Measurements from ENCODE around the gene TXNDC9.

TXNDC9 gene

DNA sequence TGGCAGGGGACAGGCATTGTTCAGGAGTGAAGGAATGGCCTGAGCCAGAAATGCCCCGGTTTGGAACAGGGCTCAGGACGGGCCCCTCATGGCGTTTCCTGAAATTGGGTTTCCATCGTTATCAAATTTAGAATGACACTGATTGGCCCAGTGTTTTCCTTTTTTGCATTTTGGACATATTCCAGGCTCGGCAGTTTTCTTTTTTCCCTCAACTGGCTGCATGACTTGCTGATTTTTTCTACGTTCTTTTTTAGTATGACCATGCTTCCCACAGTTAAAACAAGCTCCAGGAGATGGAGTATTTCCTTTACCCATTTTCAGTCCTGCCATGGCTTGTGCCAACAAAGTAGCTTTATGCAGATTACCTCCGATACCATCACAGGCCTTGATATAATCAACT is 60.3 kb downstream of the TXNDC9 start:
- Histone ChIP-seq H3K4me1 (ENCODE audit: insufficient read depth, poor library complexity, severe bottlenecking) (peaks cover 3% of the 10 kb centered on the region), H3K36me3 (ENCODE audit: low read depth) (no peaks in the 10 kb centered on the region), H3K27me3 (ENCODE audit: insufficient read depth, poor library complexity, severe bottlenecking) (no peaks in the 10 kb centered on the region), H3K9me3 (ENCODE audit: severe bottlenecking) (peaks cover 9% of the 10 kb centered on the region), H3K4me3 (ENCODE audit: severe bottlenecking) (no peak overlapping the region), H3K27ac (ENCODE audit: poor library complexity, severe bottlenecking) (no peak overlapping the region)
- no peak for TF ChIP-seq CTCF (IDR thresholded peaks at IDR 0.05; ENCODE audit: poor library complexity, severe bottlenecking)
- no peak for ATAC-seq (ENCODE audit: low read depth)
- DNase-seq (ENCODE audit: low spot score) = no peak

Data from RWPE2 (cell line).